ENCODE measurements around the gene CNRIP1. TPM values are rescaled to one million over a fixed set of nuclear protein-coding genes. Genes with fewer than 3 reads are reported as not detected.

The CNRIP1 gene
- total RNA-seq, 1 experiment from 2014 or later = not detected

GRCh38 chr2:68363721-68364120, 44.0 kb upstream of the CNRIP1 start:
- H3K79me2 ChIP-seq (ENCODE audit: insufficient read depth, low read length) = no peaks in the 10 kb centered on the region
- no peak for ATAC-seq
- no peaks in the 10 kb centered on the region for H3K27me3 ChIP-seq (ENCODE audit: insufficient read depth, low read length)
- H3K9me3 ChIP-seq (ENCODE audit: control insufficient read depth in 1 of 2, insufficient read depth in 1 of 2, low read depth in 1 of 2, low read length in 2 of 2) = no peaks in the 10 kb centered on the region
- CTCF ChIA-PET = no interaction called here
- H4K20me1 ChIP-seq (ENCODE audit: insufficient read depth) = no peaks in the 10 kb centered on the region
- no TSS peak for BruUV-seq (replicated peaks)
- intact Hi-C loops (cut with micrococcal nuclease) = no loop called here
- H3K9me2 ChIP-seq (ENCODE audit: insufficient read depth) = no peaks in the 10 kb centered on the region
- H3K4me3 ChIP-seq (replicated peaks in 1 of 2; ENCODE audit: low read depth in 1 of 2, low read length in 2 of 2) = no peak overlapping the region
- POLR2A ChIA-PET = no interaction called here
- H2AFZ ChIP-seq (ENCODE audit: low read depth, low read length, poor library complexity, severe bottlenecking) = no peak overlapping the region
- no peaks in the 10 kb centered on the region for H3K4me1 ChIP-seq (ENCODE audit: control insufficient read depth in 1 of 2, insufficient read depth in 2 of 2, low read length in 2 of 2)
- no peaks in the 10 kb centered on the region for H3K36me3 ChIP-seq (ENCODE audit: control insufficient read depth in 1 of 2, insufficient read depth in 2 of 2, low read length in 2 of 2)
- H3K4me2 ChIP-seq (ENCODE audit: low read length) = no peak overlapping the region
- RAD21 ChIA-PET (ENCODE audit: low non-redundant PET in 1 of 2, low total read pairs in 2 of 2, uncharacterized antibody in 2 of 2, unreplicated experiment in 2 of 2) = no interaction called here
- no peak overlapping the region for H3K27ac ChIP-seq (ENCODE audit: low read depth, low read length)
- H3K9ac ChIP-seq (ENCODE audit: low read length) = no peak overlapping the region
- no peak for DNase-seq (ENCODE audit: low read depth, low spot score)
- no peak for TF ChIP-seq CTCF (IDR thresholded peaks at IDR 0.05 in 2 of 3, conservative IDR thresholded peaks at IDR 0.05 in 1 of 3; ENCODE audit: borderline replicate concordance in 1 of 3, insufficient read depth in 1 of 3, low read depth in 2 of 3, low read length in 2 of 3)
- no peak for TF ChIP-seq TCF7L2 (IDR thresholded peaks at IDR 0.05; ENCODE audit: borderline replicate concordance, extremely low read depth, insufficient read depth, insufficient read length)
- TF ChIP-seq SIN3A (IDR thresholded peaks at IDR 0.05; ENCODE audit: low read depth) = no peak
- TF ChIP-seq CBX3 (IDR thresholded peaks at IDR 0.05; ENCODE audit: low read depth) = no peak
- TF ChIP-seq POLR2A (IDR thresholded peaks at IDR 0.05; ENCODE audit: borderline replicate concordance, extremely low read depth, insufficient read depth, insufficient read length) = no peak
- TF ChIP-seq SP1 (IDR thresholded peaks at IDR 0.05; ENCODE audit: low read depth) = no peak
- no peak for TF ChIP-seq ZBTB33 (IDR thresholded peaks at IDR 0.05; ENCODE audit: extremely low read depth, insufficient replicate concordance, low read length)
- TF ChIP-seq POLR2AphosphoS5 (IDR thresholded peaks at IDR 0.05; ENCODE audit: low read depth, low read length) = no peak
- no peak for TF ChIP-seq EGR1 (IDR thresholded peaks at IDR 0.05; ENCODE audit: low read depth)
- no peak for TF ChIP-seq ZFX (IDR thresholded peaks at IDR 0.05)
- no peak for TF ChIP-seq JUND (IDR thresholded peaks at IDR 0.05)
- no peak for TF ChIP-seq ZNF274 (IDR thresholded peaks at IDR 0.05; ENCODE audit: low read depth, low read length)
- TF ChIP-seq RAD21 (IDR thresholded peaks at IDR 0.05; ENCODE audit: low read depth) = no peak
- no peak for TF ChIP-seq EZH2 (IDR thresholded peaks at IDR 0.05)
- TF ChIP-seq EZH2phosphoT487 (IDR thresholded peaks at IDR 0.05; ENCODE audit: borderline replicate concordance) = no peak
- TF ChIP-seq SRF (IDR thresholded peaks at IDR 0.05; ENCODE audit: low read depth) = no peak
